HepG2 (cell line): Measurements from ENCODE around the gene ITGB5. TPM values are rescaled to one million over a fixed set of nuclear protein-coding genes. Genes with fewer than 3 reads are reported as not detected.

Experiments used
- CHCHD3 ChIP-seq: sonication (generic); formaldehyde crosslinking; IDR thresholded peaks from 2 replicates; pipeline ENCODE4 v1.8.0; 2022; ENCODE audit warnings: mild to moderate bottlenecking, missing genetic modification reagents, moderate library complexity
- FOXA3 ChIP-seq: IDR thresholded peaks from 2 replicates; pipeline ENCODE4 v1.6.1; 2016; ENCODE audit warnings: missing genetic modification reagents, missing compliant biosample characterization
- HDAC1 ChIP-seq: sonication (generic); formaldehyde crosslinking; IDR thresholded peaks from 2 replicates; pipeline ENCODE4 v1.5.1; 2020; ENCODE audit warnings: mild to moderate bottlenecking, missing genetic modification reagents
- KLF16 ChIP-seq, 2 experiments: sonication (generic) in 1 of 2; formaldehyde crosslinking in 1 of 2; IDR thresholded peaks; 2 replicates each; pipeline versions ENCODE4 v1.6.1 to v1.8.0; 2016 to 2023; ENCODE audit warnings: missing genetic modification reagents in 2 of 2, missing compliant biosample characterization in 1 of 2
- NCOR1 ChIP-seq: fragments of 200-600 bp; sonication (generic); IDR thresholded peaks from 2 replicates; pipeline ENCODE4 v1.7.0; 2017; ENCODE audit warnings: antibody characterized with exemption, low read length, borderline replicate concordance
- NONO ChIP-seq, 2 experiments: fragments of 450-650 bp in 1 of 2; sonication (generic) in 1 of 2; formaldehyde crosslinking in 1 of 2; IDR thresholded peaks in 1 of 2; conservative IDR thresholded peaks in 1 of 2; 2 replicates each; pipeline versions ENCODE4 v1.6.1 to v1.8.0; 2017 to 2022; ENCODE audit warnings: mild to moderate bottlenecking in 1 of 2, missing genetic modification reagents in 1 of 2, moderate library complexity in 1 of 2
- PHF5A ChIP-seq: IDR thresholded peaks from one replicate; pipeline ENCODE4 v1.6.1; 2018; ENCODE audit warnings: low read depth, missing genetic modification reagents; ENCODE audit not compliant: unreplicated experiment
- RBM39 ChIP-seq: fragments of 200-400 bp; formaldehyde crosslinking; IDR thresholded peaks from one replicate; pipeline ENCODE4 v1.6.1; 2018; ENCODE audit warnings: antibody characterized with exemption, mild to moderate bottlenecking, low read depth, low read length; ENCODE audit not compliant: poor library complexity, severe bottlenecking
- SALL1 ChIP-seq: sonication (generic); formaldehyde crosslinking; IDR thresholded peaks from 2 replicates; pipeline ENCODE4 v1.8.0; 2022; ENCODE audit warnings: mild to moderate bottlenecking, missing genetic modification reagents
- TAF1 ChIP-seq: sonication (generic); formaldehyde crosslinking; IDR thresholded peaks from 2 replicates; pipeline ENCODE4 v1.4.0; 2020; ENCODE audit warnings: missing genetic modification reagents
- THYN1 ChIP-seq: sonication (generic); formaldehyde crosslinking; IDR thresholded peaks from 2 replicates; pipeline ENCODE4 v1.8.1; 2023; ENCODE audit warnings: low read depth, mild to moderate bottlenecking, moderate library complexity, missing genetic modification reagents, borderline replicate concordance
- ZFP37 ChIP-seq: sonication (generic); formaldehyde crosslinking; IDR thresholded peaks from 2 replicates; pipeline ENCODE4 v1.4.0; 2020; ENCODE audit warnings: missing genetic modification reagents, borderline replicate concordance
- ZKSCAN8 ChIP-seq: IDR thresholded peaks from 2 replicates; pipeline ENCODE4 v1.6.1; 2016; ENCODE audit warnings: borderline replicate concordance, missing genetic modification reagents, missing compliant biosample characterization
- ZNF230 ChIP-seq: sonication (generic); formaldehyde crosslinking; IDR thresholded peaks from 2 replicates; pipeline ENCODE4 v1.4.0; 2020; ENCODE audit warnings: mild to moderate bottlenecking, missing genetic modification reagents
- ZNF484 ChIP-seq: sonication (generic); formaldehyde crosslinking; IDR thresholded peaks from 2 replicates; pipeline ENCODE4 v1.5.1; 2020; ENCODE audit warnings: mild to moderate bottlenecking, low read depth, missing genetic modification reagents, borderline replicate concordance
- ZNF543 ChIP-seq: sonication (generic); formaldehyde crosslinking; IDR thresholded peaks from 2 replicates; pipeline ENCODE4 v1.4.0; 2020; ENCODE audit warnings: mild to moderate bottlenecking, missing genetic modification reagents
- ZNF724P ChIP-seq: sonication (generic); formaldehyde crosslinking; IDR thresholded peaks from 2 replicates; pipeline ENCODE4 v1.8.0; 2022; ENCODE audit warnings: missing genetic modification reagents, borderline replicate concordance
- ZNF891 ChIP-seq: sonication (generic); formaldehyde crosslinking; IDR thresholded peaks from 2 replicates; pipeline ENCODE4 v1.5.0; 2020; ENCODE audit warnings: mild to moderate bottlenecking, missing genetic modification reagents
- ZSCAN20 ChIP-seq: sonication (generic); formaldehyde crosslinking; IDR thresholded peaks from 2 replicates; pipeline ENCODE4 v1.4.0; 2020; ENCODE audit warnings: missing genetic modification reagents, mild to moderate bottlenecking, borderline replicate concordance
- polyA plus RNA-seq, 8 experiments: library from polyadenylated mRNA; depleted of rRNA in 3 of 8; stranded (reverse) in 7 of 8; unstranded in 1 of 8; fragments of >200 nt; fragmentation: Illumina TruSeq in 4 of 8; extraction: Trizol in 4 of 8; gene quantifications; 2 replicates each; pipeline versions ENCODE4 v1.2.1 to v1.2.3, GENCODE V29; 2011 to 2016; ENCODE audit warnings: low read depth in 4 of 8, missing spikeins in 1 of 8, mixed read lengths in 1 of 8; ENCODE audit not compliant: insufficient read depth in 1 of 8
- total RNA-seq, 5 experiments: library from RNA; depleted of rRNA; stranded (reverse); fragments of >200 nt; fragmentation: Illumina TruSeq; extraction: Trizol; gene quantifications; 2 replicates each; pipeline ENCODE4 v1.2.3, GENCODE V29; 2016; ENCODE audit warnings: low read depth in 1 of 5
- TF ChIP-seq, protein P1 (sequence below): sonication (generic); formaldehyde crosslinking; IDR thresholded peaks from 2 replicates; pipeline ENCODE4 v1.5.0; 2020; ENCODE audit warnings: mild to moderate bottlenecking, missing genetic modification reagents
- TF ChIP-seq, protein P2 (sequence below): sonication (generic); formaldehyde crosslinking; IDR thresholded peaks from 2 replicates; pipeline ENCODE4 v1.8.1; 2023; ENCODE audit warnings: mild to moderate bottlenecking, missing genetic modification reagents
- TF ChIP-seq, protein P3 (sequence below): sonication (generic); formaldehyde crosslinking; IDR thresholded peaks from 2 replicates; pipeline ENCODE4 v1.4.0; 2020; ENCODE audit warnings: mild to moderate bottlenecking, missing genetic modification reagents

ITGB5 gene
- total and polyA plus RNA-seq, 2 of the 13 experiments (the other 11 are each of a cell fraction or from before 2014, with no cell fraction given), result 74.1 to 343 TPM

DNA sequence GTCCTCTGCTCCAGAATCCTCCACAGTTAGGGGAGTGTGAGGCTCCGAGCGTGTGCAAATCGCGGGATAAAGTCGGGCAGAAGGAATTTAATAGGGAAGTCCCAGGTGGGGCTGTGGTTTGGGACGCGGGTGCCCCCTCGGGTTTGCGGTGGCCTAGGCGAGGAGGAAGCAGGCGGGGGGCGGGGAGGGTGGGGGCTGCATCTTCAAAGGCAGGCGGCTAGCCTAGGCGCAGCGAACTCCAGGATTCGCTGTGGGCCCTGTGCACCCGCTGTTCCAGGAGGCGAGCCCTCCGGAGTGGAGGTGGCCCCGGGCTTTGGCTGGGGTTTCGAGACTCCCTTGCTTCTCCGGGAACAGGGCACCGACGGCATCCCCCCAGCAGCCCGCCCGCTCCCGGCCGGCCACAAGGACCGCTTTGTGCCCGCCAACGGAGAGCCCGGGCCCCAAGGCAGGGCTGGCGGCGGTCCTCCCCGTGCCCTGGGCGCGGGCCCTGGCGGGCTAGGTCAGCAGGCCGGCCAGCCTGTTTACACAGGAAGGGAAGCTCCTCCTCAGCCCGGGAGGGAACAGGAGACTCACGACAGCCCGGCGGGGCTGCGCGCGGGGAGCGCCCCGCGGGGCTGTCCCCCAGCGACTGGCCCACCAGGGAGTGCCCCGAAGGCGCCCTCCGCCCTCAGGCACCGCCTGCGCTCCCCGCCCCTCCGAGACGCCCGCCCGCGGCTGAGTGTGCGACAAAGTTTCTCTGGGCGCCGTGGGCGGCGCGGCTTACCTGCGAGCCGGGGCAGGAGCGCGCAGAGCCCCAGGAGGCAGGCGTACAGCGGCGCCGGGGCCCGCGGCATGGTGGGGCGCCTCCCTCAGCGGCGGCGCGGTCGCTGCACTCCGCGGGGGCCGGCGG lies 753 bp downstream of the ITGB5 start (continued):
- TF ChIP-seq, protein P1, sequence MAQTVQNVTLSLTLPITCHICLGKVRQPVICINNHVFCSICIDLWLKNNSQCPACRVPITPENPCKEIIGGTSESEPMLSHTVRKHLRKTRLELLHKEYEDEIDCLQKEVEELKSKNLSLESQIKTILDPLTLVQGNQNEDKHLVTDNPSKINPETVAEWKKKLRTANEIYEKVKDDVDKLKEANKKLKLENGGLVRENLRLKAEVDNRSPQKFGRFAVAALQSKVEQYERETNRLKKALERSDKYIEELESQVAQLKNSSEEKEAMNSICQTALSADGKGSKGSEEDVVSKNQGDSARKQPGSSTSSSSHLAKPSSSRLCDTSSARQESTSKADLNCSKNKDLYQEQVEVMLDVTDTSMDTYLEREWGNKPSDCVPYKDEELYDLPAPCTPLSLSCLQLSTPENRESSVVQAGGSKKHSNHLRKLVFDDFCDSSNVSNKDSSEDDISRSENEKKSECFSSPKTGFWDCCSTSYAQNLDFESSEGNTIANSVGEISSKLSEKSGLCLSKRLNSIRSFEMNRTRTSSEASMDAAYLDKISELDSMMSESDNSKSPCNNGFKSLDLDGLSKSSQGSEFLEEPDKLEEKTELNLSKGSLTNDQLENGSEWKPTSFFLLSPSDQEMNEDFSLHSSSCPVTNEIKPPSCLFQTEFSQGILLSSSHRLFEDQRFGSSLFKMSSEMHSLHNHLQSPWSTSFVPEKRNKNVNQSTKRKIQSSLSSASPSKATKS, result no peak; the same call in 1 of the 2 replicates
- TF ChIP-seq ZNF230 (CRISPR knock-in tag), result 0 out of 2 replicates have a peak, but pooled peaks have one; percentile 45
- TF ChIP-seq PHF5A (CRISPR knock-in tag), result no peak
- TF ChIP-seq THYN1 (CRISPR knock-in tag), result no peak
- no peak for TF ChIP-seq NONO (IDR thresholded peaks at IDR 0.05)
- peak; percentile 19; the same call in 1 of the 2 replicates for TF ChIP-seq NONO (CRISPR knock-in tag; conservative IDR thresholded peaks at IDR 0.05)
- 0 out of 2 replicates have a peak, but pooled peaks have one; percentile 10 for TF ChIP-seq NCOR1
- TF ChIP-seq CHCHD3 (CRISPR knock-in tag), result 0 out of 2 replicates have a peak, but pooled peaks have one; percentile 15
- peak; percentile 82 for TF ChIP-seq RBM39
- 0 out of 2 replicates have a peak, but pooled peaks have one; percentile 13 for TF ChIP-seq ZNF724P (CRISPR knock-in tag)
- no peak; the same call in 1 of the 2 replicates for TF ChIP-seq ZNF543 (CRISPR knock-in tag)
- peak; percentile 63 for TF ChIP-seq TAF1 (CRISPR knock-in tag)
- TF ChIP-seq, protein P2, sequence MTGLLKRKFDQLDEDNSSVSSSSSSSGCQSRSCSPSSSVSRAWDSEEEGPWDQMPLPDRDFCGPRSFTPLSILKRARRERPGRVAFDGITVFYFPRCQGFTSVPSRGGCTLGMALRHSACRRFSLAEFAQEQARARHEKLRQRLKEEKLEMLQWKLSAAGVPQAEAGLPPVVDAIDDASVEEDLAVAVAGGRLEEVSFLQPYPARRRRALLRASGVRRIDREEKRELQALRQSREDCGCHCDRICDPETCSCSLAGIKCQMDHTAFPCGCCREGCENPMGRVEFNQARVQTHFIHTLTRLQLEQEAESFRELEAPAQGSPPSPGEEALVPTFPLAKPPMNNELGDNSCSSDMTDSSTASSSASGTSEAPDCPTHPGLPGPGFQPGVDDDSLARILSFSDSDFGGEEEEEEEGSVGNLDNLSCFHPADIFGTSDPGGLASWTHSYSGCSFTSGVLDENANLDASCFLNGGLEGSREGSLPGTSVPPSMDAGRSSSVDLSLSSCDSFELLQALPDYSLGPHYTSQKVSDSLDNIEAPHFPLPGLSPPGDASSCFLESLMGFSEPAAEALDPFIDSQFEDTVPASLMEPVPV (CRISPR knock-in tag), result peak; percentile 64; the same call in 1 of the 2 replicates
- peak; percentile 86 for TF ChIP-seq HDAC1 (CRISPR knock-in tag)
- TF ChIP-seq SALL1 (CRISPR knock-in tag), result peak; percentile 47; the same call in 1 of the 2 replicates
- TF ChIP-seq, protein P3, sequence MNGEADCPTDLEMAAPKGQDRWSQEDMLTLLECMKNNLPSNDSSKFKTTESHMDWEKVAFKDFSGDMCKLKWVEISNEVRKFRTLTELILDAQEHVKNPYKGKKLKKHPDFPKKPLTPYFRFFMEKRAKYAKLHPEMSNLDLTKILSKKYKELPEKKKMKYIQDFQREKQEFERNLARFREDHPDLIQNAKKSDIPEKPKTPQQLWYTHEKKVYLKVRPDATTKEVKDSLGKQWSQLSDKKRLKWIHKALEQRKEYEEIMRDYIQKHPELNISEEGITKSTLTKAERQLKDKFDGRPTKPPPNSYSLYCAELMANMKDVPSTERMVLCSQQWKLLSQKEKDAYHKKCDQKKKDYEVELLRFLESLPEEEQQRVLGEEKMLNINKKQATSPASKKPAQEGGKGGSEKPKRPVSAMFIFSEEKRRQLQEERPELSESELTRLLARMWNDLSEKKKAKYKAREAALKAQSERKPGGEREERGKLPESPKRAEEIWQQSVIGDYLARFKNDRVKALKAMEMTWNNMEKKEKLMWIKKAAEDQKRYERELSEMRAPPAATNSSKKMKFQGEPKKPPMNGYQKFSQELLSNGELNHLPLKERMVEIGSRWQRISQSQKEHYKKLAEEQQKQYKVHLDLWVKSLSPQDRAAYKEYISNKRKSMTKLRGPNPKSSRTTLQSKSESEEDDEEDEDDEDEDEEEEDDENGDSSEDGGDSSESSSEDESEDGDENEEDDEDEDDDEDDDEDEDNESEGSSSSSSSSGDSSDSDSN (CRISPR knock-in tag), result peak; percentile 31; the same call in 1 of the 2 replicates
- TF ChIP-seq FOXA3 (CRISPR knock-in tag), result peak; percentile 91
- TF ChIP-seq ZNF891 (CRISPR knock-in tag), result 0 out of 2 replicates have a peak, but pooled peaks have one; percentile 35
- no peak for TF ChIP-seq ZKSCAN8 (CRISPR knock-in tag)
- no peak; the same call in 1 of the 2 replicates for TF ChIP-seq ZNF484 (CRISPR knock-in tag)
- no peak; a peak in 1 of 4 replicates for TF ChIP-seq KLF16 (CRISPR knock-in tag; IDR thresholded peaks at IDR 0.05)
- 0 out of 2 replicates have a peak, but pooled peaks have one; percentile 59 for TF ChIP-seq ZSCAN20 (CRISPR knock-in tag)
- TF ChIP-seq ZFP37, result no peak
